Activated CD8-positive, alpha-beta memory T cell treated with anti-CD3 and anti-CD28 coated beads for 36 hours (primary cell): ENCODE measurements around the gene FCER1G. TPM values are rescaled to one million over a fixed set of nuclear protein-coding genes. Genes with fewer than 3 reads are reported as not detected.

Experiments used
- CTCF ChIA-PET: fragments of 350-600 bp; sonication (Branson Sonifier 250); formaldehyde crosslinking; loops from one replicate; lab custom pipeline; 2021; ENCODE audit warnings: antibody characterized with exemption; lab: Charles Lee
- POLR2A ChIA-PET: fragments of 350-600 bp; sonication (Branson Sonifier 250); formaldehyde crosslinking; loops from one replicate; lab custom pipeline; 2021; ENCODE audit warnings: antibody characterized with exemption; lab: Charles Lee
- total RNA-seq, 2 experiments: library from RNA; stranded (reverse); gene quantifications; one replicate each; pipeline ENCODE4 v1.2.3, GENCODE V29; 2021

Gene FCER1G
- total RNA-seq, 2 experiments from 2014 or later: 0.95 to 1.1 TPM

DNA sequence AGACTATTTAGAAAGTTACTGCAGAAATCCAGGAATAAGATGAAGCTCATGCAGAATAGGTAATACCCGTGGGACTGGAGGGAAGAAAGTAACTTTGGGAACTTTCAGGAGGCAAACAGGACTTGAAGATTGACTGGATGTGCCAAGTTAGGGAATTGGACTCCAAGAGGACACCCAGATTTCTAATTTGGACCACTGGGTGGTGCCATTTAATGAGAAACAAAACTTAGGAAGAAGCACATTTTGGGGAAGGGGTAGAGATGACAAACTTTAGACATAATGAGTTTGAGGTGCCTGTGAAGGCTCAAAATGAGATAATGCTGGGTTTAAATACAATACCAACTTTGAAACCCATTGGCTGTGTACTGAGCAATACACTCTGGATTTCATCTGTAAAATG is 34.5 kb upstream of the FCER1G start:
- ChIA-PET CTCF (interaction anchor here (0.9 to 2.7 kb wide), 4 partner anchors 12 to 48 kb away, joined by 3 to 9 read pairs (median 6); partner anchors contain the start of genes PPOX and TOMM40L), POLR2A (interaction anchor here (0.7 kb wide), 2 partner anchors 37 to 185 kb away, joined by 4 to 5 read pairs; no protein-coding TSS in a partner anchor)

DNA sequence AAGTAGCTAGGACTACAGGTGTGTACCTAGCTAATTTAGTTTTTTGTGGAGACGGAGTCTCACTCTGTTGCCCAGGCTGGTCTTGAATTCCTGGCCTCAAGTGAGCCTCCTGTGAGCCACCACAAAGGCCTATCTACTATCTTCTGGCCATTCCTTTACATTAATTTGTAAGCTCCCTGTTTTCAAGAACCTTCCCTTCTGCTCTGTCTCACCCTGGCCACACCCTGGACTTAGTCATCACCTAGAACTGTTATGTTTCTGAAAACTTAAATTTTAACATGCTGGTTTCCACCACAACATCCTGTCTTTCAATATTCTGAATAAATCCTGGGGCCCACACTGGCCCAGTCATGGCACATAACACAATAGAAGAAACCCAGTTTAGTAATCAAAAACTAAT is 32.9 kb upstream of the FCER1G start:
- ChIA-PET CTCF (interaction anchor here (0.6 to 2.5 kb wide), 6 partner anchors 10 to 200 kb away, joined by 3 to 10 read pairs (median 4); partner anchors contain the start of genes PPOX and TOMM40L), POLR2A (interaction anchor here (1.3 to 1.4 kb wide), 2 partner anchors 15 to 20 kb away, joined by 4 to 7 read pairs; partner anchors contain the start of genes NDUFS2 and PPOX)

DNA sequence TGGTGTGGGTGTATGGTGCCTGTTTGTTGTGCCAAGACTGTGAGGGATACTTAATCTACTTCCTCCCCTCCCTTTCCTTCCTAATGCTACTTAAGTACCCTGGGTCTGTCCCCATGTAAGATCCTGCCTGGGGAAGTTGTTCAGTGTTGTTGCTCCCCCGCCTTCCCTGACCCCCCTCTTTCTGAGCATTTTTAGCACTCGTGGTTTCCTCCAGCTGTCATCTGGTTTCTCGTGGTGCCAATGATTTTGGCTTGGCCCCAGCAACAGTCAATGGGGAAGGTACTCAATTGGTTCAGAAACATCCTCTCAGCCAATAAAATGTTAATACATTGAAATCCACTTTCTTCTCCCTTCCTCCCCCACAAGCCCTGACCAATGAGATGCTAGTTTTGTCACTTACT is 29.8 kb upstream of the FCER1G start:
- ChIA-PET POLR2A (interaction anchor here (0.6 to 2.3 kb wide), 4 partner anchors 17 to 198 kb away, joined by 5 to 10 read pairs (median 7); partner anchors contain the start of gene NDUFS2), CTCF (interaction anchor here (0.6 kb wide), 1 partner anchor 1170 kb away, joined by 3 read pairs; no protein-coding TSS in a partner anchor)

DNA sequence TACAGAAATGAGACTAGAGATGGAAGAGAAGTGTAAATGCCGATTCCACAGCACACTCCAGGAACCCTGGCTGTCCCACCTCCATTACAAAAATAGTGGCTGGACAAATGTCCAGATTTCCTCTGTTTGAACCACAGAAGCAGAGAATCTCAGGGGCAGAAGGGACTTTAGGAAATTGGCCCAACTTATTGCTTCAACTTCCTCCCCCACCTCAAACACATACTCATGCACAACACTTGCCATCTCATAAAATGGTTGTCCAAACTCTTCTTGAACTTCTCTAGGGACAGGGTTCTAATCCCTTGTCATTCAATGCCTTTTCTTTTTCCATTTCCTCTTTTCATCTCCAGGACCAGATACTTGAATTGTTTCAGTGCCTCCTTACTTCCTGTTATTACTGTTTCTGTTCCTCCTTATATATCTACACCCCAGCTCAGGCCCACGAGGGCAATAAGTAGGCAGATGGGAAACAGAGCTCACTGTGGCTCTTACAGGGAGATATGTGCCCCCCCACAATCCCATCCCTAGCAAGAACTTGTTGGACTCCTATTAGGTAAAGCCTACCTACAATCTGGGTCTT is 29.3 kb upstream of the FCER1G start:
- POLR2A ChIA-PET: interaction anchor here (0.6 to 2.3 kb wide), 5 partner anchors 9 to 197 kb away, joined by 4 to 10 read pairs (median 6); partner anchors contain the start of genes B4GALT3 and NDUFS2
- CTCF ChIA-PET: interaction anchor here (0.6 to 1.3 kb wide), 3 partner anchors 40 to 1170 kb away, joined by 3 to 4 read pairs (median 3); partner anchors contain the start of gene TOMM40L

DNA sequence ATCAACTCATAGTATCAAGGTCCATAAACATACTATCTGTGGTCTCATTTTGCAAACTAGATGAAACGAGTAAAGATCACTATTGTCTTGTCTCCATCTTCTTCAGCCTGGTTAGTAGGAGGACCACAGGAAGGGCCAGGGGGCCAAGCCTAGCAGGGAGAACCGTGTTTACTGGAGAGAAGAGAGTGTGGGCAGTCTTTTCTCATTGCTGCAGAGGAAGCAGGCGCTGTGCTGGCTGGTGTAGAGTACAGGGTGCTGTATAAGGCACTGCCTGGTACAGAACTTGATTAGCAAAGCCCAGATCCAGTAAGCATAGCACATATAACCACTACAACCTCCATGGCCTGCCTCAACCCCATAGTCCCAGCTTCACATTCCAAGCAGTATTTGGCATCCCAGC is 27.8 kb upstream of the FCER1G start:
- CTCF ChIA-PET: interaction anchor here (1.2 to 1.4 kb wide), 3 partner anchors 10 to 38 kb away, joined by 3 to 5 read pairs (median 3); partner anchors contain the start of genes B4GALT3 and TOMM40L
- POLR2A ChIA-PET: no interaction called here

DNA sequence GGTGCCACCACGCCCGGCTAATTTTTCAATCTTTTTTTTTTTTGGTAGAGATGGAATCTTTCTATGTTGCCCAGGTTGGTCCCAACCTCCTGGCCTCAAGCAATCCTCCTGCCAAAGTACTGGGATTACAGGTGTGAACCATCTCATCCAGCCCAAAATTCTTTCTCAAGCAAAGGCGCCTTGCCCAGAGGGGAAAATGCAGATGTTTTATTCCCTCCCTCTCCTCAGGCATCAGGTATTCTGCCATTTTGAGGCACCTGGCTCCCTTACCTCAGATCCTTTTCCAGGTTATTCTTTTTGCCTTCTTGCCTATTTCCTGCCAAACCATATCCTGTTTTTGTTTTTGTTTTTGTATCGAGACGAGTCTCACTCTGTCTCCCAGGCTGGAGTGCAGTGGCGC is 26.7 kb upstream of the FCER1G start:
- CTCF ChIA-PET: interaction anchor here (1.2 to 1.4 kb wide), 3 partner anchors 9 to 37 kb away, joined by 3 to 5 read pairs (median 3); partner anchors contain the start of genes B4GALT3 and TOMM40L
- POLR2A ChIA-PET: no interaction called here

DNA sequence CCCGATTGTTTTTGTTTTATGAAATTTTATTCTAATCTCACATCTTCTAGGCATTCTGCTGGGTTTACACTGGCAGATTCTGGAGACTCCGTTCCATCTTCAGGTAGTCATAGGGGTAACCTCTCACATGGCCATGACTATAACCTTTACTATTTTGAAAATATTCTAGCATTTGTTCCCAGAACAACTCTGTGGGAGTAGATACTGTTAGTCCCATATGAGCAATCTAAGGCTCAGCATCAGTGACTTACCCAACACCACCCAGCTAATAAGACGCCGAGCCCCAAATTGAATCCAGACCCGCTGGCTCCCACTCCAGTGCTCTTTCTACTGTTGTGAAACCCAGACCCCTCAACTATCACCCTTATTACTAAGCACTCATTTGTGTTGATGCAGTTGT is 26.1 kb upstream of the FCER1G start:
- ChIA-PET POLR2A (no interaction called here), CTCF (interaction anchor here (0.6 to 1.4 kb wide), 2 partner anchors 32 to 34 kb away, joined by 3 read pairs; no protein-coding TSS in a partner anchor)

DNA sequence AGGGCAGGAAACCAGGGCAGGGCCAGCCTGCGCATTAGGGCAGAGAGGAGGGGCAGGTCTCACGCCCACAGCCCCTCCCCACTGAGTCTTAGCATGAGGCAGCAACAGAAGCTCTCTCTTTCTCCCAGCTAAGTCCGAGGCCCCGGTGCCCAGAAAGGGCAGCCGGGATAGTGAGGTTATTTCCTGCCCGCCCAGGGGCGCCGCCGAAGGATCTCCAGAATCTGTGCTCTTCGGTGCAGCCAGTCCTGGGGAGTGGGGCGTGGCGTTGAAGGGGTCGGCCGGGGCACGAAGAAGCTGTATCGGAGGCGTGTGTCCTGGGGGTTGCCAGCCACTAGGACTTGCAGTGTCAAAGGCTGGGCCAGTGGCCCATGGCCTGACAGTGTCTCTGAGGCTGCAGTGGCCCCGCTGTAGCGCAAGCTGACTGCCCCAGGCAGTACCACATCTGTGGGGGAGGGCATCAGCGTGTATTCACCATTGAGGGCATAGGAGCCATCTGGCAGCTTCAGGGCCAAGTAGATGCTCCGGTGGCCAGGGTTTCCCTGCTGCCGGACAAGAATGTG is 24.1 kb upstream of the FCER1G start:
- CTCF ChIA-PET: interaction anchor here (0.5 to 3.2 kb wide), 12 partner anchors 11 to 200 kb away, joined by 3 to 23 read pairs (median 4); partner anchors contain the start of genes APOA2, NDUFS2 and TOMM40L

DNA sequence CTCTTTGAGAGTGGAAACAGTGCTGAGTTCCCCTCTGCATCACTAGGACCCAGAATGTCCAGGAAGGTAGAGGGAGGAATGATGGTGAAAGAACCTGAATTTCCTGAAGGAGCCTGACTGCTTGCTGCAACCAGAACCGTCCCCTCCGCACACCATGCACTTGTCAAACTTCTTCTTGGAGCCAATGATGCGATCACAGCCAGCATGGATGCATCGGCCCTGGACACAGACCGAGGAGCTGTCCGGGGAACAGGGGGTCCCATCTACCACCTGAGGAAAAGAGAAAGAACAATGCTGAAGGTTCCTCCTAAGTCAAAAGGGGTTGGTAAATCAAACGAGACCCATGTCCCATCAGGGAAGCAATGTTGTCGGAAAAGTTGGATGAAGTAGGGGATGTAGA is 23.1 kb upstream of the FCER1G start:
- ChIA-PET POLR2A (interaction anchor here (1.5 kb wide), 1 partner anchor 10 kb away, joined by 4 read pairs; the partner anchor contains the start of gene NDUFS2), CTCF (interaction anchor here (0.8 to 3.2 kb wide), 17 partner anchors 9 to 195 kb away, joined by 3 to 23 read pairs (median 4); partner anchors contain the start of genes APOA2, NDUFS2 and TOMM40L)

More for the DNA sequence above, 24.1 kb upstream of the FCER1G start:
- POLR2A ChIA-PET: interaction anchor here (1.0 to 1.5 kb wide), 2 partner anchors 11 to 35 kb away, joined by 4 to 7 read pairs; partner anchors contain the start of genes NDUFS2 and TOMM40L

DNA sequence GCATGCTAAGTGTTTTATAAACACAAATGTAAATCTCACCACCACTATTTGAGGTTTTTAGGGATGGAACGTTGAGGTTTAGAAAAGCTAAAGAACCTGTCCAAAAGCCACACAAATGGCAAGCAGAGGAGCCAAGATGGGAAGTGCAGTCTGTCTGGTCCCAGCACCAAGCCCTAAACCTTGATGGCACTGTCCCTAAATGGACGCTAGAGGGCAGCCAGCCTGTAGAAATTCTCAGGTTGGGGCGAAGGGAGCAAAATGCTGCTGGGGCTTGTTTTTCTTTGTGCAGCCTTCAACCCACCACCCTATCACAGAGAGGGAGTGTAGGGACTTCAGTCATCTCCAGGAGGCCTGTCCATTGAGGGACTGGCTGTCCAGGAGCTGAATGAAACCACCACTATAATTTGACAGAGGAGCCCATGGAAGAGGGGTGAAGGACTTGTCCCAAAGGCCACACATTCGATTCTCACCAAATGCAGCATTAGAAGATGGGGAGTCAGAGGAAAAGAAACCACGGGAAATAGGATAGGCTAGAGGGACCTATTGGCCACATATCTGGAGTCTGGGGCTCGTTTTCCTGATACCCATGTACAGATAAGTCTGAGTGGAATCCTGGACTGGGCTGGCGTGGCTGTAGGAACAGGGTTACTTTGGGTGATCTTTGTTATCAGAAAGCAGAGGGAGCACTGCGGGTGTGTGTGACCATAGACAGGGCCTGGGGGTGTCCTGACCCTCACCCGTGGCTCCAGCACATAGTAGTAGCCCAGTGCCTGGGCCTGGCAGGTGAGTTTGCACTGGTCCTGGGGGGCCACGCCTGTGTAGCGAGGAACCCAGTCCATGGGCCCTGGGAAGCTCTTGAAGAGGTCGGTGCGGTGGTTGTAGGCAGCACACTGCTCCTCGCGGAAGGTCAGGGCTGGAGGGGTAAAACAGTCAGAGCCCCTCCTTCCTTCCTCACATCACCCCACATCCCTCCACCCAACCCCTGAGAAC is 22.3 kb upstream of the FCER1G start:
- CTCF ChIA-PET: interaction anchor here (0.6 to 3.2 kb wide), 19 partner anchors 9 to 190 kb away, joined by 3 to 23 read pairs (median 4); partner anchors contain the start of genes APOA2, NDUFS2 and TOMM40L
- POLR2A ChIA-PET: interaction anchor here (0.6 to 2.3 kb wide), 2 partner anchors 9 to 15 kb away, joined by 6 to 9 read pairs; partner anchors contain the start of gene NDUFS2

DNA sequence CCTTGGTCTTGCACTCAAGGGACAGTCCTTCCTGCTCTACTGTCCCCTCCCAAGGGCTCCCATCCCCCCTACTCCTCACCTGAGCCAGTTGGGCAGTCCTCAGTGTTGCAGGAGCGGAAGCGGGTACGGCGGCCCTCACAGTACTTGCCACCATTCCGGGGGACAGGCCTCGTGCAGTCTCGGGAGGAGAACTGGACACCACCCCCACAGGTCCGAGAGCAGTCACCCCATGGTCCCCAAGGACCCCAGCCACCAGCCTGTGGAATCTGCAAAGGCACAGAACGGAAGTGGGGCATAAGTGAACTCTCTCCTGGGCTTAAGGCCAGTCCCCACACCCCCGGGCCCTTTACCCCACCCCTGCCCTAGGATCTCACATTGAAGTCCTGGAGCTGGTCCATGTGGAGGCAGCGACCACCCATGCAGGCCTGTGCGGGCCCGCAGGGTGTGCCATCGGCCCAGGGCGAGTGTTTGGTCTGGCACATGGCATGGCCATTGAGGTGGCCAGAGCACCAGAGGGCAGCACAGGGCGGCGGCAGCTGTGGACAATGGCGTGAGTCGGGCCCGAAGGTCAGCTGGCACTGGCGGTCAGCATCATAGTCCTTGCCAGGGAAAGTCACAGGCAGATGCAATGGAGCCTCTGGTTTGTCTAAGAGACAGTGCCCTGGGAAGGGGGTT is 21.4 kb upstream of the FCER1G start:
- POLR2A ChIA-PET: interaction anchor here (2.3 kb wide), 1 partner anchor 8 kb away, joined by 9 read pairs; the partner anchor contains the start of gene NDUFS2
- CTCF ChIA-PET: interaction anchor here (0.6 to 3.2 kb wide), 14 partner anchors 8 to 189 kb away, joined by 3 to 23 read pairs (median 5); partner anchors contain the start of genes APOA2, NDUFS2 and TOMM40L

DNA sequence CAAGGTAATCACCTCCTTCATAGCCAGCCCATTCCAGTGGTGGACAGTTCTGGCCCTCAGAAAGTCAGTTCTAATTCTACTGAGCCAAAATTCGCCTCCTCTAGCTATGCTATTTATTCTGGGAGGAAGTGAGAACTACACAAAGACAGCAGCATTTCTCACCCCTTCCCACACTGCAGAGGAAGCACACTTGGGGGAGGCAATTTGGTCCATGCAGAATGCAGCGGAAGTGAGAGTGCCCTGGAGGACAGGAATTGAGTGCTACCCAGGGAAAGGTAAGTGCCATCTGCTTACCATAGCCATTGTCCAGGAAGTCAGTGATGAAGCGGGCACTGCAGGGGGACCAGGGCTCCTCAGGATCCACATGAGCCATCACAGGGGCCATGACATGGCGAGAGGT is 19.9 kb upstream of the FCER1G start:
- CTCF ChIA-PET: interaction anchor here (1.2 kb wide), 1 partner anchor 96 kb away, joined by 3 read pairs; no protein-coding TSS in a partner anchor
- POLR2A ChIA-PET: no interaction called here

DNA sequence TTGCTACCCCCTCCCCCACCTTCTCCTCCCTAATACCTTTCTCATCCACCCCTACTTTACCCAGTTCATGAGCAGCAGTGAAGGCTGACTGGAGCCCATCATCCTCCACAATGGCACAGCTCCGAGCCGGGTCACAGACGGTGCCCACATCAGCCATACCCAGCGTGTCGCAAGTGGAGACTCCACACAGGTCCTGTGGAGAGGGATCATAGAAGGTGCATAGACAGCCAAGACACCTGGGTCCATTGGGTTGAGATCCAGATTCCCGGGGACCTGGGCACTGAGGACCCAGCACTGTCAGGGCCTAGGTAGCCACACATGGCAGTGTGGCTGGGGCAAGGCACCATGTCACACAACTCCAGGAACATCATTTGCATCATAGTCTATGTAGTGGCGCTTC is 19.0 kb upstream of the FCER1G start:
- POLR2A ChIA-PET: no interaction called here
- CTCF ChIA-PET: no interaction called here

DNA sequence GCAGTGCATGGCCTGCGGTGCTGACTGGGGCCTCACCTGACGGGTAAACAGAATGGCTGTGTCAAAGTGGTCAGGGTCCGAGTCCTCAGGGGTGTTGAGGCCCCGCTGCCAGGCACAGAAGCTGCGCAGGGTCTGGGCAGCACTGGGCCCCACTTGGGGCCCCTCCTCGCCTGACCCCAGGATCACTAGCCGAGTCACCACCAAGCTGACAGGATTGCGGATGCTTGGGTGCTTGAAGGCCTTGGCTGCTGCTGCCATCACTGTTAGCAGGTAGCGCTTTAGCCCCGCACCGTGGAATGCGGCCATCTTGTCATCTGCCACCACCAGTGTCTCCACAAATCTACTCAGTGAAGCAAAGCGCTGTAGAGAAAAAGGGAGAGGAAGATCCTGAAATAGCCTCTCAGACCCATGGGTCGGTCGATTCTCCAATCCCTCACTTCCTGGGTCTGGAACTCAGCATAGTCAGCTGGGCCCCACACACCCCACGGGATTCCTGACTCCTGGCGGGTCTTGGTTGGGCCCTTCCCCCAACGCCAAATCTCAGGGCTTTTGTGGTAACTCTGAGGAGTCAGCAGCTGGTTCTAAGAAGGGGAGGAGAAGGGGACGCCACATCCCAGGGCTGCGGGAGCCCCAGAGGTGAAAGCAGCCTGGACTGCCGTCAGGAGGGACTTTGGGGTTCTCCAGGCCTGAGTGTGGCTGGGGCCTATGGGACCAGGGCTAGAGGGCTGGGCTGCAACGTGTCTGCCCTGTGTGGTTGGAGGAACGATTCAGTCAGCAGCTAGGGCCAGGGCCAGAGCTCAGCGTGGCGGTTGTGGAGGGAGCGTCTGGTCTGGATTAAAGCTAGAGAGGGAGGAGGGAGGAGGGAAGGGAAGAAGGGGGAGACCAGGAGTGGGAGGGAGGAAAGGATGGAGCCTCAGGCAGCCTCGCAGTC is 18.3 kb upstream of the FCER1G start:
- CTCF ChIA-PET: interaction anchor here (1.0 kb wide), 1 partner anchor 9 kb away, joined by 3 read pairs; no protein-coding TSS in a partner anchor
- POLR2A ChIA-PET: no interaction called here

DNA sequence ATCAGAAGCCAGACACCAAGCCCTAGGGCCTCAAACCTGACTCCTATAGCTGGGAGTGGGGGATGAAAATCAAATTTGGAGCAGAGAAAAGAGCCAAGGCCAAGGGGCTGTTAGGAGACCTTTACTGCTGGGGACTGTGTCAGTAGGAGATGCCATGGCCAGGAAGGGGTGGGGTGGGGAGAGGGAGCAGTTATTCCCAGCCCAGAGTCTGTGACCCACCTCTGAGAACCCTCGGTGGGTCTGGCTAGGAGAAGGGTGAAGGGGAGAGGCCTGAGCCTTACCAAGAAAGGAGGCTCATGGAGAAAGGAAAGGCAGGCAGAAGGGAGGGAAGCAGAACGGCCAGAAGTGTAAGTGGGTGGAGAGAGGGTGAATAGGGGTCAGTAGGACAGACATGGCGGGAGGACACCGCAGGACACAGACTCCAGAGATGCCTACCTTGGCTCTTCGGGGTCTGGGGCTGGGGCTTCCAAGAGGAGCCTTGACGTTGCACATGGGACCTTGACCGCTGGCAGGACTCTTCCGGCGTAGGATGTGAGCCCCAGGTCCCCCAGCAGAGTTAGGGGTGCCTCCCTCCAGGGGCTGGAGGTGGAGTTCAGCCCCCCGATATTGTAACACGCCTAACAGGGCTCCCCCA is 17.4 kb upstream of the FCER1G start:
- ChIA-PET CTCF (interaction anchor here (1.0 kb wide), 1 partner anchor 10 kb away, joined by 3 read pairs; no protein-coding TSS in a partner anchor), POLR2A (no interaction called here)
